Activated T-cell treated with anti-CD3 and anti-CD28 coated beads for 1 hour (primary cell): ENCODE data around the gene NLGN1.

Experiments
- DNase-seq: peaks from one replicate; pipeline ENCODE4 v3.0.0-alpha.2; 2020; ENCODE audit warnings: low read depth

NLGN1 gene

GRCh38 chr3:173719585-173719984 is 322.0 kb downstream of the NLGN1 start:
- no peak for DNase-seq

DNA sequence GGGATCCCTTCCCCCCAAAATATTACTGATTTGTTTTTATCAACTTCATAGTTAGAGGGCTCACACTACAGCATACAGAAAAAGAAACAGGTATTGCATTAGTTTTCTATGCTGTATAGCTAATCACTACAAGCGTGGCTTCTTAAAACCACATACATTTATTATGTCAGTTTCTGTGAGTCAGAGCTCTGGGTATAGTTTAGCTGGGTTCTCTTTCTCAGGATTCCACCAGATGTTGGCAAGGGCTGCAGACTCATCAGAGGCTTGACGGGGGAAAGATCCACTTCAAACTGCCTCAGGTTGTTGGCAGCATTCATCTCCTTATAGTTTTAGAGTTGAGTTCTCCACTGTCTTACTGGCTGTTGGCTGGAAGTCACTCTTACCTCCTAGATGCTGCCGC is 328.0 kb downstream of the NLGN1 start:
- no peak for DNase-seq

GRCh38 chr3:173730391-173730790 is 332.8 kb downstream of the NLGN1 start:
- DNase-seq, result no peak

DNA sequence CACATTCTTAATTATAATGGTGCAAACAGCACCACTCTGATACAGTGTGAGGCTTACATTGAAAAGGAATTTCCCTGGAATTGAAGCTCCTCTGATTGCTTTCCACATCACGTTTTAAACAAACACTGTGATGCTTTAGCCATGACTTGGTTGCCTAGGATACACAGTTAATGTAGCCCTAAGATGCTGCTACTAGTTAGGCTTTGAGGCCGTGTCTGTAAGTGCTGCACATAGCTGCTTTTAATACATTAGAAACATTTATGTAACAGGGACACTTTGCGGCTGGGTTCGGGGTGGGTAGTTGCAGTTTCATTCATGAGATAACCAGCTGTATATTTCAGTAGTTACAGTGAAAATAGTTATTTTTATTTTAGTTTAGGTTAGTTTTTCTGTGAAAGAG is 334.7 kb downstream of the NLGN1 start:
- no peak for DNase-seq

- DNase-seq, result no peak
Observed at GRCh38 chr3:173733029-173733652, 335.6 kb downstream of the NLGN1 start.

DNA sequence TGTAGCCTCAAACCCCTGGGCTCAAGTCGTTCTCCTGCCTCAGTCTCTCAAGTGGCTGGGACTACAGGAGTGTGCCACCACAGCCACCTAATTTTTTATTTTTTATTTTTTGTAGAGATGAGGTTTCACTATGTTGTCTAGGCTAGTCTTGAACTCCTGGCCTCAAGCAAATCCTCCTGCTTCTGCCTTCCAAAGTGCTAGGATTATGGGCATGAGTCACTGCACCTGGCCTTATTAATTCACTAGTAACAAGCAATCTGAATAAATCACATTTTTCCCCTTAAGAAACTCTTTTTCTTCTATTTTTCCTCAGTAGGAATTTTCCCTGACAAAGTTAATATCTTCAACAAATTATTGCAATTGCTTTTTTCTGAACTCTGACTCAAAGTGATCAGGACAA is 336.9 kb downstream of the NLGN1 start:
- no peak for DNase-seq

DNA sequence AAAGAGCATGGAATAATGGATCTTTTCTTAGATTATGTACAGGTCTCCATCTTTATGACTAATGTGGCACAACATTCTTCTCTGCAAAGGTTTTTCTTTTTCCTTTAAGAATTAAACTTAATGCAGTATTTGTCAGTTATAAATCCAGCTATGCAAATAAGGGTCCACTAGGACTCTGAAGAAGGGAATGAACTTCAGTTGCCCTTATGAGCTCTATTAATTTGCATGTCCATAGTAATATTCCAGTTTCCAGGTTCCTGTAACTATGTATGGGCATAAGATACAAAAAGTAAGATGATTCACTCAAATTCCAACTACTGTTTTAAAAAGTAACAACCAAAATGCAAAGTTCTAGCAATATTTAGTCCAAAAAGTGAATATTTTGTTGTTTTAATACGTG is 337.4 kb downstream of the NLGN1 start:
- no peak for DNase-seq

DNA sequence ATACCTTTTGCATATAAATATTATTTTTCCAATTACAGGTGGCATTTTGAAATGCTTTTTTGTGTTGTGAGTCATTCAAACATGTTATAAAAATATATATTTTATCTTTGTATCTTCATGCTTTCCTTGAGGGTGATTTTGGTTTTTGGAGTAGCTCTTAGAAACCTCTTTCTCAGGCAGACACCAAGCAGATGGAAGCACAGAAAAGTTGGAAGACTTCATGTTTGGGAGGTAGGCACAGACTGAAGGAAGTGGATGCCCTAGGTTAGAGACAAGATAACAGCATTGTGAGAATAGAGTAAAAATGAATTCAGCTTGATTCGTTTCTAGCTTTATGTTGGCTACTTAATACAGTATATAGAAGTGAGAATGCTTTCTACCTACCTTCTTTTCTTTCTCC is 338.3 kb downstream of the NLGN1 start:
- no peak for DNase-seq

DNA sequence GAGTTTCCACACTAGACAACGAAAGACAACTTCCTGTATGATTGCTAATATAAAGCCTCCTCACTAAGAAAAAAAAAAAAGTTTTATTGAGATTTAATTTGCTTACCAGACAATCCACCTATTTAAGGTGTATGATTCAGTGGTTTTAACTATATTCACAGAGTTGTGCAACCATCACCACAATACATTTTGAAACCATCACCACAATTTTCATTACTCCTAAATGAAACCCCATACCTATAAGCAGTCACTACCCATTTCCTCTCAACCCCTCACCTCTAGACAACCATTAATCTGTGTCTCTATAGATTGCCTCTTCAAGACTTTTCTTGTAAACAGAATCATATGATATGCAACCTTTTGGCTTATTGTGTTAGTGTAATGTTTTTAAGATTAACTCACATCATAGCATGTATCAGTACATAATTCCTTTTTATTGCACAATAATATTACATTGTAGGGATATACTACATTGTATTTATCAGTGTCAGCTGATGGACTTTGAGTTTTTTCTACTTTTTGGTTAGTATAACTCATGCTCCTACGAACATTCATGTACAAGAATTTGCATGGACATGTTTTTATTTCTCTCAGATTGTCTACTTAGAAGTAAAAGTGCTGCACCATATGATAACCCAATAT is 339.7 kb downstream of the NLGN1 start:
- DNase-seq, result no peak

GRCh38 chr3:173739726-173740125 is 342.2 kb downstream of the NLGN1 start:
- DNase-seq, result no peak

DNA sequence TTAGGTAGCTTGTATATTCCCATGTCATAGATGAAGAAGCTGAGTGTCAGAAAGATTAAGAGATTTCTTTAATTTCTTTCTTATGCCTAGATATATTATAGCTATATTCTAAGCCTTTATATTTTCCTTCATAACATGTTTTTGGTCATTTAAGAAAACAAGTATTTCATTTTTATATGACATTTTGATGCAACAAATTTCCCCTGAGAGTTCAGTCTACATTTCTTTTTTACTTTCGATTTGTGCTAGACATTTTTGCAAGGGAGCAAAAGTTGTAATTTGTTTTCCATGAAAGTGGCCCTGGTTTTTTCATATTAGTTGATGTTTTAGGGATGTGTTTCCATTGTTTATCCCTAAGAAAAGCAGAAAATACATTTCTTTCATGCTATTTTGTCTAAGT is 344.9 kb downstream of the NLGN1 start:
- no peak for DNase-seq

- DNase-seq, result no peak
Observed at GRCh38 chr3:173743111-173743510, 345.6 kb downstream of the NLGN1 start.

- DNase-seq, result no peak
Observed at GRCh38 chr3:173743516-173743915, 346.0 kb downstream of the NLGN1 start.

DNA sequence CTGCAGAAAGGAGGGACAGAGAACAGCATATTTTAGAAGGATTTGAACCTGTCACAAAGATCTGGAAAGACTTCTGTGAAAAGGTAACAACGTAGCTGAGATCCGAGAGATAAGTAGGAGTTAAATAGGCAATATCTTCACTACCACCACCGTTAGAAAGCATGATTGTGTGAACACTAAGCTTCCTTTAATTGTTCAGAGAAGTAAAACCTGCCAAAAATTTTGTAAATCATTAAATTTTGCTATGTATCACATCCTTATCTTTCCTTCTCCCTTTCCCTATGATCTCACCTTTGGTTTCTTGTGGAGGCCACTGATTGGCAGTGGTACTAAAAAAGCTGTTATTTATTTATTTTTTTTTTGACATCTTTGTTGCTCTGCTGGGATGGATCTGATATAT is 346.9 kb downstream of the NLGN1 start:
- DNase-seq, result no peak

DNA sequence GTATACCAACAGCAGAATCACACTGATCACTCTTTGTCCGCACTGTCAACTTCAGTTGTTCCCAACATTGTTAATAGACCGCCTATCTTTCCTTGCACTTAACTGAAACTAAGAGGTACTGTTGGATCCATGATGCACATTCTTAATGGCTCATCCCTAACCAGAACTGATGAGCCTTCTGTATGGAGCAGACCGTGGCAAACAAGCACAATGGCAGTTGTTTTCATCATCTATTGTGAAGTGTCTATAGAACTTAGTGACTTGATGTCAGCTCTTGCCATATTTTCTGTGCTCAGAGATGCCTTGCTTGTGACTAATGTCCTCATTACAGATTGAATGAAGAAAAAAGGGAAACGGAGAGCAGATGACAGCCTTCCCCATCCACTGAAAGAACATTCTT is 347.4 kb downstream of the NLGN1 start:
- DNase-seq, result no peak

DNA sequence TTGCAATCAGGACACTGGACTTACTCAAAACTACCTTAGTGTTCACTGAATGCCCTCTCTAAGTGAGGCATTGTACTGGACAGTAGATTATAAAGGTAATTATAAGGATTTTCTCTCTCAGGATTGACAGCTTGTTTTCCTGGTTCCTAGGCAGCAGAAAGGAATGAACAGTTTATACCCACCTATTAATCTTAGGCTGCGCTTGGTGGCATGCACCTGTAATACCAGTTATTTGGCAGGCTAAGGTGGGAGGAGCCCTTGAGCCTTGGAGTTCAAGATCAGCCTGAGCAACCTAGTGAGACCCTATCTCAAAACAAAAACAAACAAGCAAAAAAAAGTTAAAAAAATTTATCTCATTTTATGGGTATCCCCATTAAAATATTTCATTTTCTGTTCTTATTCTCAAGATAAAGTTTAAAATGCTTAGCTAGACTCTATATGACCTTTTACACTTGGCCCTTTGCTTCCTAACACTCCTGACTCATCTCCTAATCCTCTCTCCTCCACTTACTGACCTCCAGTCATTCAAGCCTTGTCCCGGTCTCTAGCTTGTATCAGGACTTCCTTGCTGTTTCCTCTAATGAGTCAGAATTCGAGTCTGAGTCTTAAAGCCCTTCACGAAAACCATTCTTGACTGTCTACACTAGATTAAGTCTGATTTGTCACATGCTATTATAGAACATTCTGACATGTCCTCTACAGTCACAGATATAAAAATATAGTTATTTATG is 348.6 kb downstream of the NLGN1 start:
- DNase-seq, result no peak

- no peak for DNase-seq
Observed at GRCh38 chr3:173747427-173747826, 349.9 kb downstream of the NLGN1 start.

- DNase-seq, result no peak
Observed at GRCh38 chr3:173748105-173748504, 350.6 kb downstream of the NLGN1 start.

GRCh38 chr3:173750095-173750494 is 352.6 kb downstream of the NLGN1 start:
- no peak for DNase-seq

DNA sequence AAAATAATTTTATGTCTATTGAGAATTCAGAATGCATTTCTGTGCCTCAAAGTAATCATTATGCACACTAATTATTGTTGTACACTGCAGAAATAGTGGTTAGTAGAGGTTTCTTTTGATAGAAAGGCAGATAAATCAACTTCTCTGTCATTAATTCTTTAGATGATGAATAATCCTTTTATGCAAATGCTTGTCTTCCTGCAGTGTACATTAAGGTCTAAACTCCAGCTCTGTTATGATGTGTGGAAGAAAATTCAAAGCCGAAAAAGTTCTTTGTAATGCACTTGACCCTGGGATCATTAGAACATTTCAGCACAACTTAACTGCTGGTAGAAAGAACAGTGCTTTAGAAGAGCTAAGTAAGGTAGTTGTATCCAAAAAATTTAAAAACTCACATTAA is 353.0 kb downstream of the NLGN1 start:
- no peak for DNase-seq

DNA sequence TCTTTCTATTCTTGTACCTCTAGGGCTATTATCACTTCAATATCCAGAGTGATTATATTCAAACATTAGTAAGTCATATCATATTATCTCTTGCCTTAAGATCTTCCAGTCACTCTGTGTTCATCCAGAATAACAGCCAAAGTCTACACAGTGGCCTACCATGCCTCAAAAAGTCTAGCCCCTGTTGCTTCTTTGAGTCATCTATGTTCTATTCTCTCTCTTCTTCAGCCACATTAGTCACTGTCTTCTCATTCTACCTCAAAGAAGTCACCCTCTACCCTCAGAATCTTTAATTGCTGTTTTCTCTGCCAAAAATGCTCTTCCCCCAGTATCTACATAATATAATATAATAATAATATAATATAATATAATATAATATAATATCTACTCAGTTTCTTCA is 356.0 kb downstream of the NLGN1 start:
- DNase-seq, result no peak

GRCh38 chr3:173755161-173755560 is 357.6 kb downstream of the NLGN1 start:
- no peak for DNase-seq

GRCh38 chr3:173761161-173761560 is 363.6 kb downstream of the NLGN1 start:
- DNase-seq, result no peak

- no peak for DNase-seq
Observed at GRCh38 chr3:173762501-173762900, 365.0 kb downstream of the NLGN1 start.
